ENCODE results near the gene PITRM1. TPM values are rescaled to one million over a fixed set of nuclear protein-coding genes. Genes with fewer than 3 reads are reported as not detected.

Gene PITRM1
- total and polyA plus RNA-seq, 11 donors, result 65.8 to 128 (median 91.8) TPM

GRCh38 chr10:3126741-3127346, 45.7 kb downstream of the PITRM1 start:
- ATAC-seq, result peak; percentile 49 to 76 (median 63)
- peak in 4 of 5 donors; percentile 58 to 82 (median 74) for DNase-seq
- 41 to 65% (median 42%) methylated on average over 15 to 25 of the region's 25 CpGs for WGBS, 4 donors
- Histone ChIP-seq H3K27ac (peak overlapping the region in 8 of 12 donors; percentile 29 to 68 (median 58)), H3K4me1 (peaks cover 0 to 46% (median 17%) of the 10 kb centered on the region in 12 donors), H3K27me3 (no peaks in the 10 kb centered on the region), H3K4me3 (no peak overlapping the region), H3K9me3 (no peaks in the 10 kb centered on the region), H3K36me3 (peaks cover 0 to 71% (median 42%) of the 10 kb centered on the region in 9 donors)
- TF ChIP-seq CTCF (IDR thresholded peaks at IDR 0.05) (no peak), POLR2A (IDR thresholded peaks at IDR 0.05) (no peak)
- intact Hi-C loops (cut with DNase I), result loop anchor here in 2 of 10 donors (5.0 kb wide), 1 partner anchor 60 kb away; the partner anchor contains the start of gene PFKP (in 2 of the 2)

- H3K27me3 ChIP-seq, result no peaks in the 10 kb centered on the region
- peaks cover 0 to 71% (median 38%) of the 10 kb centered on the region in 9 donors for H3K36me3 ChIP-seq
- H3K4me3 ChIP-seq, result no peak overlapping the region
- DNase-seq (peak in 2 of 5 donors; percentile 33 to 58), ATAC-seq (no peak)
- intact Hi-C loops (cut with DNase I), result loop anchor here in 2 of 10 donors (5.0 kb wide), 1 partner anchor 59 kb away; the partner anchor contains the start of gene PFKP (in 2 of the 2)
- no peak for TF ChIP-seq CTCF (IDR thresholded peaks at IDR 0.05)
- no peak for TF ChIP-seq POLR2A (IDR thresholded peaks at IDR 0.05)
- peak overlapping the region in 6 of 12 donors; percentile 6 to 68 (median 61) for H3K27ac ChIP-seq
- 61 to 71% (median 64%) methylated on average over 7 to 15 of the region's 15 CpGs for WGBS, 4 donors
- peaks cover 0 to 46% (median 17%) of the 10 kb centered on the region in 12 donors for H3K4me1 ChIP-seq
- no peaks in the 10 kb centered on the region for H3K9me3 ChIP-seq
Measured at GRCh38 chr10:3126249-3126648, 46.3 kb downstream of the PITRM1 start.

- H3K27ac ChIP-seq, result peak overlapping the region in 4 of 12 donors; percentile 6 to 67 (median 61)
- ATAC-seq, result no peak
- DNase-seq, result no peak
- no peaks in the 10 kb centered on the region for H3K9me3 ChIP-seq
- intact Hi-C loops (cut with DNase I), result loop anchor here in 2 of 10 donors (5.0 kb wide), 1 partner anchor 58 kb away; the partner anchor contains the start of gene PFKP (in 2 of the 2)
- peaks cover 0 to 46% (median 17%) of the 10 kb centered on the region in 12 donors for H3K4me1 ChIP-seq
- H3K36me3 ChIP-seq, result peaks cover 0 to 71% (median 35%) of the 10 kb centered on the region in 9 donors
- TF ChIP-seq CTCF (IDR thresholded peaks at IDR 0.05) (no peak), POLR2A (IDR thresholded peaks at IDR 0.05) (no peak)
- WGBS, 4 donors, result 85 to 92% (median 86%) methylated on average over 22 to 24 of the region's 24 CpGs
- H3K4me3 ChIP-seq, result no peak overlapping the region
- no peaks in the 10 kb centered on the region for H3K27me3 ChIP-seq
Measured at GRCh38 chr10:3125527-3126170, 46.9 kb downstream of the PITRM1 start.

Data from heart left ventricle (tissue), 16 donors.